Subcutaneous adipose tissue (tissue), 4 donors: ENCODE data around the gene IGSF1. TPM values are rescaled to one million over a fixed set of nuclear protein-coding genes. Genes with fewer than 3 reads are reported as not detected.

Experiments
- CTCF ChIP-seq: fragments of 450-650 bp; IDR thresholded peaks from one replicate; pipeline ENCODE4 v1.5.1; 2016; ENCODE audit warnings: low read depth, mild to moderate bottlenecking, control low read depth, antibody characterized with exemption, moderate library complexity
- total RNA-seq, 4 donors: library from RNA; depleted of rRNA; stranded (reverse); fragments of >200 nt; gene quantifications; one replicate each; pipeline ENCODE4 v1.1.0, GENCODE V29; 2016

IGSF1 gene
- total RNA-seq, 4 donors from 2014 or later = 0.44 to 0.68 TPM; not detected in 2

- TF ChIP-seq CTCF = no peak
Measured at GRCh38 chrX:131262200-131262599, 26.9 kb downstream of the IGSF1 start.

GRCh38 chrX:131257367-131257766, 31.7 kb downstream of the IGSF1 start:
- TF ChIP-seq CTCF = no peak

GRCh38 chrX:131239057-131239456, 50.0 kb downstream of the IGSF1 start:
- TF ChIP-seq CTCF = no peak

- no peak for TF ChIP-seq CTCF
Measured at GRCh38 chrX:131237363-131237762, 51.7 kb downstream of the IGSF1 start.

- no peak for TF ChIP-seq CTCF
Measured at GRCh38 chrX:131235768-131236545, 53.1 kb downstream of the IGSF1 start.

- TF ChIP-seq CTCF = no peak
Measured at GRCh38 chrX:131227608-131228007, 61.5 kb downstream of the IGSF1 start.

- TF ChIP-seq CTCF = no peak
Measured at GRCh38 chrX:131226591-131226990, 62.5 kb downstream of the IGSF1 start.
